Iris pigment epithelial cell (primary cell): ENCODE measurements around the gene CNTRL.
"Not testable (repeated sequence)": the region's sequence is repeated elsewhere in the genome, so short reads cannot be mapped to it uniquely, and the experiment has no call there.

Experiments used
- DNase-seq: peaks from one replicate; pipeline ENCODE4 v3.0.0-alpha.2; 2011; ENCODE audit warnings: low read depth

CNTRL gene

GRCh38 chr9:121069396-121069795 is 5.4 kb upstream of the CNTRL start:
- no peak for DNase-seq

- DNase-seq, result no peak
Observed at GRCh38 chr9:121071370-121071755, 3.4 kb upstream of the CNTRL start.

GRCh38 chr9:121071756-121072421 is 2.9 kb upstream of the CNTRL start:
- peak; percentile 26 for DNase-seq

- peak; percentile 79 for DNase-seq
Observed at GRCh38 chr9:121073038-121073437, 1.7 kb upstream of the CNTRL start.

GRCh38 chr9:121075251-121076036 is 689 bp downstream of the CNTRL start:
- peak; percentile 28 for DNase-seq

- no peak for DNase-seq
Observed at GRCh38 chr9:121082075-121082474, 7.3 kb downstream of the CNTRL start.

- no peak for DNase-seq
Observed at GRCh38 chr9:121085661-121086060, 10.9 kb downstream of the CNTRL start.

- DNase-seq, result no peak
Observed at GRCh38 chr9:121088576-121088975, 13.8 kb downstream of the CNTRL start.

GRCh38 chr9:121090743-121091142 is 16.0 kb downstream of the CNTRL start:
- not testable (repeated sequence) for DNase-seq

GRCh38 chr9:121095057-121095456 is 20.3 kb downstream of the CNTRL start:
- no peak for DNase-seq

GRCh38 chr9:121098567-121099198 is 23.9 kb downstream of the CNTRL start:
- no peak for DNase-seq

- DNase-seq, result not testable (repeated sequence)
Observed at GRCh38 chr9:121104054-121104453, 29.3 kb downstream of the CNTRL start.

GRCh38 chr9:121105531-121105930 is 30.8 kb downstream of the CNTRL start:
- no peak for DNase-seq

- peak; percentile 9 for DNase-seq
Observed at GRCh38 chr9:121107029-121107428, 32.3 kb downstream of the CNTRL start.

- no peak for DNase-seq
Observed at GRCh38 chr9:121107881-121108280, 33.1 kb downstream of the CNTRL start.

GRCh38 chr9:121115466-121115865 is 40.7 kb downstream of the CNTRL start:
- DNase-seq, result no peak

- no peak for DNase-seq
Observed at GRCh38 chr9:121118266-121118665, 43.5 kb downstream of the CNTRL start.

GRCh38 chr9:121120386-121120785 is 45.6 kb downstream of the CNTRL start:
- no peak for DNase-seq

GRCh38 chr9:121121582-121122087 is 46.9 kb downstream of the CNTRL start:
- peak; percentile 98 for DNase-seq

GRCh38 chr9:121122246-121123032 is 47.7 kb downstream of the CNTRL start:
- DNase-seq, result peak; percentile 3

- DNase-seq, result no peak
Observed at GRCh38 chr9:121123816-121124535, 49.2 kb downstream of the CNTRL start.
